ENCODE data around the gene MAGI2. TPM values are rescaled to one million over a fixed set of nuclear protein-coding genes. Genes with fewer than 3 reads are reported as not detected.

MAGI2 gene
- total RNA-seq, 2 experiments from 2014 or later: 0.14 to 0.31 TPM

DNA sequence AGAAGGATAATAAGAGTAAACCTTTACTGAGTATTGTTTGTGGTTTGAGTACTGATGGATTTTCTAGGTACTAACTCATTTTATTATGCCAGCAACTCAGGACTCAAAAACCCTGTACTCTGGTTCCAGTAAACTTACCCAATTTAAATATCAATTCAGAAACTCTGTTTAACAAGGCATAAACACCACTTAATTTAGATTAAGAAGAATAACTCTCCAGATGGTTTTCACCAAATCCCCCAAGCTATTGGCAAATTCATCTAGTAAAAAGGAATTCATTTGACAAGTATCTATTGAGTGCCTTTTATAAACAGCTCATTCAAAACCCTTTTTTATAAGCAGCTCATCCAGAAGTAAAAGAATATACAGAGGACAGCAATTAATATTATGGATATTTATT lies 1082.5 kb downstream of the MAGI2 start:
- Mint-ChIP-seq H3K4me3 (no peak overlapping the region), H3K4me1 (no peaks in the 10 kb centered on the region), H3K36me3 (no peaks in the 10 kb centered on the region), H3K27me3 (no peaks in the 10 kb centered on the region), H3K9me3 (no peaks in the 10 kb centered on the region), H3K27ac (no peak overlapping the region)
- no peak for DNase-seq

- Mint-ChIP-seq H3K27me3 (no peaks in the 10 kb centered on the region), H3K9me3 (no peaks in the 10 kb centered on the region), H3K4me3 (no peak overlapping the region), H3K4me1 (no peaks in the 10 kb centered on the region), H3K36me3 (no peaks in the 10 kb centered on the region), H3K27ac (no peak overlapping the region)
- no peak for DNase-seq
Measured at GRCh38 chr7:78368771-78369170, 1084.7 kb downstream of the MAGI2 start.

DNA sequence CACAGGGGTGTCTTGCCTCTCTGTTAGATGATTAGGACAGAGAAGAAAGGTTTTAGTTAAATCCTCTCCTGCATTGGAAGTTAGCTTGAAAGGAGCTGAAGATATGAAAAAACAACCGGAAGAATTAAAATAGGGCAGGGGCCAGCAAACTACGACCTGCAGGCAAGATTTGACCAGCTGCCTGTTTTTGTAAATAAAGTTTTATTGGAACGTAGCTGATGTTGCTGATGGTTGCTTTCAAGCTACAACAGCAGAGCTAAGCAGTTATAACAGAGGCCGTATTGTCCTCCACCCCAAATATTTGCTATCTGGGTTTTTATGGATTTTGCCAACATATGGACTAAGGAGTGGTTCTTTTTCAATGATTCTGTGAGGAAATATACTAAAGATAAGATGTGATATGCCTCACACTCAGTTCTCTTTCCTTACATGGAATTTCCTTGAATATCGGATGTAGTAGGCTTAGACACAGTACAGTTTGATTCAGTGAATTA lies 1086.1 kb downstream of the MAGI2 start:
- no peak for DNase-seq

GRCh38 chr7:78363866-78364265 lies 1089.6 kb downstream of the MAGI2 start:
- Mint-ChIP-seq H3K27me3 (no peaks in the 10 kb centered on the region), H3K9me3 (no peaks in the 10 kb centered on the region), H3K4me1 (no peaks in the 10 kb centered on the region), H3K36me3 (no peaks in the 10 kb centered on the region), H3K27ac (no peak overlapping the region), H3K4me3 (no peak overlapping the region)
- no peak for DNase-seq

More for the DNA sequence above, 1086.1 kb downstream of the MAGI2 start:
- Mint-ChIP-seq H3K4me3 (no peak overlapping the region), H3K9me3 (no peaks in the 10 kb centered on the region), H3K36me3 (no peaks in the 10 kb centered on the region), H3K4me1 (no peaks in the 10 kb centered on the region), H3K27me3 (no peaks in the 10 kb centered on the region), H3K27ac (no peak overlapping the region)

- H3K4me3 Mint-ChIP-seq: no peak overlapping the region
- no peaks in the 10 kb centered on the region for H3K27me3 Mint-ChIP-seq
- H3K27ac Mint-ChIP-seq: no peak overlapping the region
- no peaks in the 10 kb centered on the region for H3K36me3 Mint-ChIP-seq
- no peak for DNase-seq
- no peaks in the 10 kb centered on the region for H3K9me3 Mint-ChIP-seq
- no peaks in the 10 kb centered on the region for H3K4me1 Mint-ChIP-seq
Measured at GRCh38 chr7:78359836-78360235, 1093.6 kb downstream of the MAGI2 start.

DNA sequence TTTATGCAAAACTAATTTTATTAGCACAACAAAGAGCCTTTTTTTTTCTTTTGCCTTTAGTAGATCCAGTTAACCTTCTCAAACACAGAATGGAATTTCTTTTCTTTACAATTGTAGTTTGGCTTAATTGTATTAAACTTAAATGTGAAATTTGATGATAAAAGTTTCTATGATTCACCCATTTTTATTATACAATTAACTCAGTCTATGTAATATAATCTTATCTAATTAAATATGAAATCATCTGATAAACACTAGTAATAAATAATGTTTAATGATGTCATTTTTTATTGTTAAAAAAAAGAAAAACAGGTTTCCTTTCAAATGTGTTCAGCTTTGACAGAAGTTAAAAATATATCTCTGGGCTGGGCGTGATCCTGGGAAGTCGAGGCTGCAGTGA lies 1095.8 kb downstream of the MAGI2 start:
- Mint-ChIP-seq H3K4me1 (no peaks in the 10 kb centered on the region), H3K9me3 (no peaks in the 10 kb centered on the region), H3K27me3 (no peaks in the 10 kb centered on the region), H3K36me3 (no peaks in the 10 kb centered on the region), H3K27ac (no peak overlapping the region), H3K4me3 (no peak overlapping the region)
- DNase-seq: no peak

- Mint-ChIP-seq H3K36me3 (no peaks in the 10 kb centered on the region), H3K4me1 (no peaks in the 10 kb centered on the region), H3K27ac (no peak overlapping the region), H3K9me3 (no peaks in the 10 kb centered on the region), H3K4me3 (no peak overlapping the region), H3K27me3 (no peaks in the 10 kb centered on the region)
- no peak for DNase-seq
Measured at GRCh38 chr7:78355834-78356233, 1097.6 kb downstream of the MAGI2 start.

DNA sequence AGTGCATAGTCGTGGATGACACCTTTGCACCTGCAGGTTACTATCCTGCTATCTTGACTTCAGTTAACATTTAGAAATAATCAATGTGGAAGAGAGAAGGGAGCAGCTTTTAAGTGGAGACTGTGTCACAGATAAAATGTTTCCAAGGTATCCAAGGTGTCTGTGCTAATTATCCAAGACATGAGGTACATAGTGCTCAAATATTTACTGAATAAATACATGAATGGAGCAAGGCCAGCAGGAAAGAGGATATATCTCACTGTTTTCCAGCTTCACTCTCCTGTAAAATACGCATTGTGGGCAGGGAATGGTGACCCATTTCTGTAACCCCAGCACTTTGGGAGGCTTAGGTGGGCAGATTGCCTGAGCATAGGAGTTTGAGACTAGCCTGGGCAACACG lies 1102.5 kb downstream of the MAGI2 start:
- no peak overlapping the region for H3K27ac Mint-ChIP-seq
- no peaks in the 10 kb centered on the region for H3K9me3 Mint-ChIP-seq
- DNase-seq: no peak
- H3K4me3 Mint-ChIP-seq: no peak overlapping the region
- no peaks in the 10 kb centered on the region for H3K27me3 Mint-ChIP-seq
- H3K36me3 Mint-ChIP-seq: no peaks in the 10 kb centered on the region
- no peaks in the 10 kb centered on the region for H3K4me1 Mint-ChIP-seq

- Mint-ChIP-seq H3K27me3 (no peaks in the 10 kb centered on the region), H3K4me1 (no peaks in the 10 kb centered on the region), H3K9me3 (no peaks in the 10 kb centered on the region), H3K27ac (no peak overlapping the region), H3K36me3 (no peaks in the 10 kb centered on the region), H3K4me3 (no peak overlapping the region)
- DNase-seq: no peak
Measured at GRCh38 chr7:78350391-78350790, 1103.1 kb downstream of the MAGI2 start.

DNA sequence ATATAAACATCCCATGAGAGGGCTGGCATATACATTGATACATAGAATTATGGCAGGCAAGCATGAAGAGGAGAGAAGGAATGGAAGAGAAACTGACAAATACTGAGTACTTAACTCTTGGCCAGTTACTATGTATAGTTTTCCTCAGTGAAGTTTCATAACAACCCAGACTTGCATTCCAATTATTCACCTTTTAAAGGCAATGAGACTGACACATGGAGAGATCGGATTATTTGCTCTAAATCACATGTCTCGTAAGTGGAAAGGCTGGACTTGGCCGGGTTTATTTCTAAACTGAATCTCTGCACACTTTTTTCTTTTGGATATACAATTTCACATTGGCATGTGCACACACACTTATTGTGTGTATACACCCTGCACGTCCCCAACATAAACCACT lies 1106.6 kb downstream of the MAGI2 start:
- H3K4me3 Mint-ChIP-seq: no peak overlapping the region
- no peaks in the 10 kb centered on the region for H3K4me1 Mint-ChIP-seq
- H3K36me3 Mint-ChIP-seq: no peaks in the 10 kb centered on the region

DNA sequence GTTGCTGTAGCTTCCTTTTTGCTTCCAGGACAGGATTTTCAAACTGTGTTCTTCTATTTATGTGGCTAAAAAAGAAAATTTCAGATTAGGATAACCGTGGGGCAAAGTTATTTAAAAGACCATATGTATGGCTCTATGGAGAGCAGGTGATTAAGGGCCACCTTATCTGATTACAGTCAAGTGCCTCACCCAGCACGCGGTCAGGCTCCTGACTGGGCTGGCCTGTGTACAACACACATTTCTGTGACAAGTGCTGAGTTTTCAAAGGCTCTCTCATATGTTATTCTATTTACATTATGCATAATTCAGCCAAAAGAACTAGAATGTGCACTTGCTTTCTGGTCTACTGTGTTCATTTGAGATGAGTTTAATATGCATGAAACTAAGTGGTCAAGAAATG lies 1107.5 kb downstream of the MAGI2 start:
- H3K27ac Mint-ChIP-seq: no peak overlapping the region
- H3K4me3 Mint-ChIP-seq: no peak overlapping the region
- H3K36me3 Mint-ChIP-seq: no peaks in the 10 kb centered on the region
- no peaks in the 10 kb centered on the region for H3K4me1 Mint-ChIP-seq
- DNase-seq: no peak
- H3K27me3 Mint-ChIP-seq: no peaks in the 10 kb centered on the region
- no peaks in the 10 kb centered on the region for H3K9me3 Mint-ChIP-seq

More for the DNA sequence above, 1106.6 kb downstream of the MAGI2 start:
- Mint-ChIP-seq H3K27me3 (no peaks in the 10 kb centered on the region), H3K9me3 (no peaks in the 10 kb centered on the region), H3K27ac (no peak overlapping the region)
- DNase-seq: no peak

DNA sequence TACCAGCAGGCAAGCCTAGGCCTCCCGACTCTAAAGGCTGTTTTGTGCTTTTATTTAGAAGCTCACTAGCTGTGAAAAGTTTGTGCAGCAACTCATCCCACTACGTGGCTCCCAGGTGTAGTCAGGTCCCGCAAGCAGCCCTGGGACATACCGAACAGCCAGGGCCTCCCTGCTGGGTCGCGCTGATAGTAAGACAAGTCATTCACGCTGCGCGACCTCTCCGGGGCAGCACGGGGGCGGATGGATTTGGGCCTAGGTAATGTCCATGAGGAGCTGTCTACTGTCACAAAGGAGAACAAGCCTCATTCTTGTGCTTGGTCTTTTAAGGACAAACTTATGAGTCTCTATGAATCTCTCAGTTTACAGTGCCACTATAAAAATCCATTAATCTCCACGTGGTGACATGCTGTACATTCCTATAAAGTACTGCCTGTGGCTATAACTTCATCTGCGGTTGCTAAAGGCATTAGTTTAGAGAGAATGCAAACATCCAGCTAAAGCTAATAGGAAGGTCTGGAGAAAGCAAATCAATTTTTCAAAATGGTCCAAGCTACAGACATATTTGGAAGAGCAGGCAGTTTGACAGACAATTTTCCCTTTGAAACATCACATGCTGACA lies 1108.1 kb downstream of the MAGI2 start:
- Mint-ChIP-seq H3K4me3 (no peak overlapping the region), H3K27ac (no peak overlapping the region), H3K9me3 (no peaks in the 10 kb centered on the region), H3K36me3 (no peaks in the 10 kb centered on the region), H3K27me3 (no peaks in the 10 kb centered on the region), H3K4me1 (no peaks in the 10 kb centered on the region)
- DNase-seq: no peak

- H3K36me3 Mint-ChIP-seq: no peaks in the 10 kb centered on the region
- no peak for DNase-seq
- no peaks in the 10 kb centered on the region for H3K27me3 Mint-ChIP-seq
- no peaks in the 10 kb centered on the region for H3K9me3 Mint-ChIP-seq
- H3K4me1 Mint-ChIP-seq: no peaks in the 10 kb centered on the region
- no peak overlapping the region for H3K4me3 Mint-ChIP-seq
- no peak overlapping the region for H3K27ac Mint-ChIP-seq
Measured at GRCh38 chr7:78334426-78334825, 1119.0 kb downstream of the MAGI2 start.

DNA sequence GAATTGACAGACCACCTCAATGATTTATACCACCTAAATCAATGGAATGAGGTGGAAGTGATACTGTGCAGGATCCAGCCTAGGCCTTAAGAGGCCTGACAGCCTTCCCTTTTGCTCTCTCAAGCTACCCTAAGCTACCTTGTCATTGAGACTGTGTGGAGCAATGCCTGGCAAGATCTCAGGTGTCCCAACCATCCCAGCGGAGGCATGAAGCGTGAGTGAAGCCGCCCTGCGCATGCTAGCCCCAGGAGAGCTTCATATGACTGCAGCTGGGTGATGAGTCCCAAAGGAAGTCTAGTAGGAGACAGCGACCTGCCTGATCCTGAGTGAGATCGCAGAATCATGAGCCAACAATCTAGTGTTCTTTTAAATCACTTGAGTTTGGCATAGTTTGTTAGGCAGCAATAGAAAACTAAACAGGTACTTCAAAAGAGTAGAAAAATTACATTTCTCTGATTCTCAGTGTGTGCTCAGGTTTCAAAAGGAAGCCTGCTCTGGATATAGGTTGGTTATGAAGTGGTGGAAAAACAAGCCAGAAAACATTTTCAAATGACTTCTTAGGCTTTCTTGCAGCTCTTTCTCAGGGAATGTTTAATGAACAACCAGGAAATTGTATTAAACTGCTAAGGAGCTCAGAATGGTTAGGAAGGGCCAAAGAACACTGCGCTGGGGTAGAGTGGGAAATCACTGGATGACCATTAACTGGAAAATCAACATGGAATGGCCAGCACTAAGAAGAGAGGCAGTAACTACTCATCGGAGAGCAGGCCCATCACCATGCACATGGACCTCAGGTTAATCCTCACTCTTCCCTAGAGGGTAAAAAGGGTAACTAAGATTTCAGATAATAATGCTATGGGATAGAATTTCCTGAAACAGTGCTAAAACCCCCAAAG lies 1119.7 kb downstream of the MAGI2 start:
- Mint-ChIP-seq H3K36me3 (no peaks in the 10 kb centered on the region), H3K27me3 (no peaks in the 10 kb centered on the region), H3K4me1 (no peaks in the 10 kb centered on the region), H3K9me3 (no peaks in the 10 kb centered on the region), H3K4me3 (no peak overlapping the region), H3K27ac (no peak overlapping the region)
- no peak for DNase-seq

DNA sequence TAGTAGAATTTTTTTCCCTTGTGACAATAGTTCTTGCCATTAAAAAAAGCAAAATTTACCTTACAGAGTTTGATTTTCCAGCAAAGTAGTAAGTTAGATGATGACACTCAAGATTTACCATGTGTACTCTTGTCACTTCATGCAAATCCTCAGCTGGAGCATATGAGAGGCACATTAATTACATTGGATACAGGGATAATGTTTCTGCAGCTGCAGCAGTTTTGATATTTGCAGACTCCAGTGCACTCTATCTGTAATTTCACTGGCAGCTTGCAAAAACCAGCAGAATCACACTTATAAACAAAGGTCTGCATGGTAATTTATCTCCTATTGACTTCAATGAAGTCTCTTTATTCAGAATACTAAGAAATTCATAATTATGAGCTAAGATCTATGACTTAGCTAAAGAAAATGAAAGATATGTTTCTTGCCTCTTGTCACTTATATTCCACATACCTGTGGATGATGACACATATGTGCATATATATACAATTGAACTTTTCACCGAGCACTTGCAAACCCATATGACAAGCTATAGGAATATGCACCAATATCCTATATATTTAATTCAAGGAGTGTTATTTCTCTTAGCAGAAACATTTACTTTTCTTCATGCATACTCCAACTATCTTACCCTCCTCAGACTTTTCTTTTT lies 1124.3 kb downstream of the MAGI2 start:
- Mint-ChIP-seq H3K27me3 (no peaks in the 10 kb centered on the region), H3K27ac (no peak overlapping the region), H3K4me3 (no peak overlapping the region), H3K36me3 (no peaks in the 10 kb centered on the region), H3K4me1 (no peaks in the 10 kb centered on the region), H3K9me3 (no peaks in the 10 kb centered on the region)
- no peak for DNase-seq

All from activated naive CD8-positive, alpha-beta T cell treated with anti-CD3 and anti-CD28 coated beads for 36 hours (primary cell).